Vagina (tissue), 2 donors: ENCODE measurements around the gene CCDC141.

Source experiments
- POLR2AphosphoS5 ChIP-seq, 2 donors: sonication (generic); formaldehyde crosslinking; IDR thresholded peaks; one replicate each; pipeline ENCODE4 v1.9.0; 2017; ENCODE audit warnings: antibody characterized with exemption in 2 of 2, mild to moderate bottlenecking in 2 of 2, low read depth in 1 of 2; ENCODE audit not compliant: insufficient read depth in 1 of 2
- TF ChIP-seq, protein P1 (sequence below), 3 experiments: fragments of 450-650 bp in 2 of 3; fragments of 200-600 bp in 1 of 3; sonication (generic) in 1 of 3; IDR thresholded peaks; one replicate each; pipeline ENCODE4 v1.5.1; 2017 to 2019; ENCODE audit warnings: antibody characterized with exemption in 3 of 3, mild to moderate bottlenecking in 2 of 3, moderate library complexity in 2 of 3

- TF ChIP-seq POLR2AphosphoS5 (IDR thresholded peaks at IDR 0.05; ENCODE audit: insufficient read depth in 1 of 2, low read depth in 1 of 2): no peak
- TF ChIP-seq, protein P1, sequence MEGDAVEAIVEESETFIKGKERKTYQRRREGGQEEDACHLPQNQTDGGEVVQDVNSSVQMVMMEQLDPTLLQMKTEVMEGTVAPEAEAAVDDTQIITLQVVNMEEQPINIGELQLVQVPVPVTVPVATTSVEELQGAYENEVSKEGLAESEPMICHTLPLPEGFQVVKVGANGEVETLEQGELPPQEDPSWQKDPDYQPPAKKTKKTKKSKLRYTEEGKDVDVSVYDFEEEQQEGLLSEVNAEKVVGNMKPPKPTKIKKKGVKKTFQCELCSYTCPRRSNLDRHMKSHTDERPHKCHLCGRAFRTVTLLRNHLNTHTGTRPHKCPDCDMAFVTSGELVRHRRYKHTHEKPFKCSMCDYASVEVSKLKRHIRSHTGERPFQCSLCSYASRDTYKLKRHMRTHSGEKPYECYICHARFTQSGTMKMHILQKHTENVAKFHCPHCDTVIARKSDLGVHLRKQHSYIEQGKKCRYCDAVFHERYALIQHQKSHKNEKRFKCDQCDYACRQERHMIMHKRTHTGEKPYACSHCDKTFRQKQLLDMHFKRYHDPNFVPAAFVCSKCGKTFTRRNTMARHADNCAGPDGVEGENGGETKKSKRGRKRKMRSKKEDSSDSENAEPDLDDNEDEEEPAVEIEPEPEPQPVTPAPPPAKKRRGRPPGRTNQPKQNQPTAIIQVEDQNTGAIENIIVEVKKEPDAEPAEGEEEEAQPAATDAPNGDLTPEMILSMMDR (IDR thresholded peaks at IDR 0.05): no peak
These were observed 222.8 kb downstream of the CCDC141 start for GRCh38 chr2:178827111-178827510.
